Pons (tissue), 1 donor: ENCODE data around the gene PRSS27.
"Not testable (repeated sequence)": the region's sequence is repeated elsewhere in the genome, so short reads cannot be mapped to it uniquely, and the experiment has no call there.

Experiments
- DNase-seq: peaks from one replicate; pipeline ENCODE4 v3.0.0-alpha.2; 2016; ENCODE audit warnings: low spot score

PRSS27 gene

GRCh38 chr16:2671741-2672140 is 48.3 kb downstream of the PRSS27 start:
- DNase-seq = no peak

GRCh38 chr16:2671193-2671592 is 48.8 kb downstream of the PRSS27 start:
- DNase-seq = not testable (repeated sequence)

GRCh38 chr16:2670017-2670416 is 50.0 kb downstream of the PRSS27 start:
- peak; percentile 32 for DNase-seq

GRCh38 chr16:2669587-2669986 is 50.4 kb downstream of the PRSS27 start:
- DNase-seq = not testable (repeated sequence)

GRCh38 chr16:2666671-2667070 is 53.4 kb downstream of the PRSS27 start:
- DNase-seq = not testable (repeated sequence)

GRCh38 chr16:2664574-2664982 is 55.4 kb downstream of the PRSS27 start:
- no peak for DNase-seq

- no peak for DNase-seq
Observed at GRCh38 chr16:2663553-2664546, 56.2 kb downstream of the PRSS27 start.
